ENCODE data around the gene PYGM.
"Not testable (repeated sequence)": the region's sequence is repeated elsewhere in the genome, so short reads cannot be mapped to it uniquely, and the experiment has no call there.

DNA sequence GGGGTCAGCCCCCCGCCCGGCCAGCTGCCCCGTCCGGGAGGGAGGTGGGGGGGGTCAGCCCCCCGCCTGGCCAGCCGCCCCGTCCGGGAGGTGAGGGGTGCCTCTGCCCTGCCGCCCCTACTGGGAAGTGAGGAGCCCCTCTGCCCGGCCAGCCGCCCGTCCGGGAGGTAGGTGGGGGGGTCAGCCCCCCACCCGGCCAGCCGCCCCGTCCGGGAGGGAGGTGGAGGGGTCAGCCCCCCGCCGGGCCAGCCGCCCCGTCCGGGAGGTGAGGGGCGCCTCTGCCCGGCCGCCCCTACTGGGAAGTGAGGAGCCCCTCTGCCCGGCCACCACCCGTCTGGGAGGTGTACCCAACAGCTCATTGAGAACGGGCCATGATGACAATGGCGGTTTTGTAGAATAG lies 57.8 kb downstream of the PYGM start:
- TF ChIP-seq, protein P1, sequence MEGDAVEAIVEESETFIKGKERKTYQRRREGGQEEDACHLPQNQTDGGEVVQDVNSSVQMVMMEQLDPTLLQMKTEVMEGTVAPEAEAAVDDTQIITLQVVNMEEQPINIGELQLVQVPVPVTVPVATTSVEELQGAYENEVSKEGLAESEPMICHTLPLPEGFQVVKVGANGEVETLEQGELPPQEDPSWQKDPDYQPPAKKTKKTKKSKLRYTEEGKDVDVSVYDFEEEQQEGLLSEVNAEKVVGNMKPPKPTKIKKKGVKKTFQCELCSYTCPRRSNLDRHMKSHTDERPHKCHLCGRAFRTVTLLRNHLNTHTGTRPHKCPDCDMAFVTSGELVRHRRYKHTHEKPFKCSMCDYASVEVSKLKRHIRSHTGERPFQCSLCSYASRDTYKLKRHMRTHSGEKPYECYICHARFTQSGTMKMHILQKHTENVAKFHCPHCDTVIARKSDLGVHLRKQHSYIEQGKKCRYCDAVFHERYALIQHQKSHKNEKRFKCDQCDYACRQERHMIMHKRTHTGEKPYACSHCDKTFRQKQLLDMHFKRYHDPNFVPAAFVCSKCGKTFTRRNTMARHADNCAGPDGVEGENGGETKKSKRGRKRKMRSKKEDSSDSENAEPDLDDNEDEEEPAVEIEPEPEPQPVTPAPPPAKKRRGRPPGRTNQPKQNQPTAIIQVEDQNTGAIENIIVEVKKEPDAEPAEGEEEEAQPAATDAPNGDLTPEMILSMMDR (conservative IDR thresholded peaks at IDR 0.05 in 1 of 2, IDR thresholded peaks at IDR 0.05 in 1 of 2; ENCODE audit: extremely low read depth in 1 of 2, insufficient read depth in 1 of 2, low read depth in 1 of 2, low read length in 2 of 2) = not testable (repeated sequence)
- TF ChIP-seq EZH2 (IDR thresholded peaks at IDR 0.05; ENCODE audit: borderline replicate concordance, low read length) = not testable (repeated sequence)

All from mammary epithelial cell (primary cell).